GM12874 (cell line): Measurements from ENCODE around the gene LPAR3.

Source experiments
- CTCF ChIP-seq: IDR thresholded peaks from 2 replicates; pipeline ENCODE4 v1.5.1; 2011; ENCODE audit warnings: low read depth, mild to moderate bottlenecking, control low read depth, low read length, moderate library complexity; ENCODE audit not compliant: insufficient read depth

Gene LPAR3

GRCh38 chr1:84930831-84931230 is 37.8 kb upstream of the LPAR3 start:
- no peak for TF ChIP-seq CTCF

- TF ChIP-seq CTCF = no peak
Measured at GRCh38 chr1:84930329-84930728, 37.3 kb upstream of the LPAR3 start.

- TF ChIP-seq CTCF = no peak
Measured at GRCh38 chr1:84929581-84929980, 36.6 kb upstream of the LPAR3 start.

GRCh38 chr1:84928979-84929378 is 36.0 kb upstream of the LPAR3 start:
- no peak for TF ChIP-seq CTCF

GRCh38 chr1:84923317-84923716 is 30.3 kb upstream of the LPAR3 start:
- TF ChIP-seq CTCF = no peak

- no peak for TF ChIP-seq CTCF
Measured at GRCh38 chr1:84920159-84920558, 27.2 kb upstream of the LPAR3 start.

GRCh38 chr1:84919461-84919970 is 26.5 kb upstream of the LPAR3 start:
- TF ChIP-seq CTCF = no peak

GRCh38 chr1:84918726-84919336 is 25.8 kb upstream of the LPAR3 start:
- TF ChIP-seq CTCF = no peak
